8988T (cell line): Measurements from ENCODE around the gene NCOA1.
"Not testable (repeated sequence)": the region's sequence is repeated elsewhere in the genome, so short reads cannot be mapped to it uniquely, and the experiment has no call there.

Experiments used
- DNase-seq: peaks from one replicate; pipeline ENCODE4 v3.0.0; 2011

Gene NCOA1

GRCh38 chr2:24541621-24542020 lies 50.6 kb downstream of the NCOA1 start:
- no peak for DNase-seq

GRCh38 chr2:24542269-24542872 lies 51.3 kb downstream of the NCOA1 start:
- no peak for DNase-seq

- no peak for DNase-seq
These were observed 52.2 kb downstream of the NCOA1 start for GRCh38 chr2:24543252-24543651.

GRCh38 chr2:24544456-24545115 lies 53.5 kb downstream of the NCOA1 start:
- DNase-seq, result no peak

- DNase-seq, result no peak
These were observed 55.6 kb downstream of the NCOA1 start for GRCh38 chr2:24546669-24547068.

- no peak for DNase-seq
These were observed 57.0 kb downstream of the NCOA1 start for GRCh38 chr2:24548058-24548457.

GRCh38 chr2:24550301-24550700 lies 59.2 kb downstream of the NCOA1 start:
- not testable (repeated sequence) for DNase-seq

- DNase-seq, result no peak
These were observed 60.0 kb downstream of the NCOA1 start for GRCh38 chr2:24551016-24551415.

GRCh38 chr2:24552836-24553235 lies 61.8 kb downstream of the NCOA1 start:
- DNase-seq, result no peak

GRCh38 chr2:24558781-24559472 lies 67.9 kb downstream of the NCOA1 start:
- DNase-seq, result no peak

GRCh38 chr2:24559473-24560113 lies 68.5 kb downstream of the NCOA1 start:
- DNase-seq, result no peak

GRCh38 chr2:24565537-24565936 lies 74.5 kb downstream of the NCOA1 start:
- no peak for DNase-seq

- DNase-seq, result no peak
These were observed 75.2 kb downstream of the NCOA1 start for GRCh38 chr2:24566209-24566608.

- DNase-seq, result no peak
These were observed 75.6 kb downstream of the NCOA1 start for GRCh38 chr2:24566630-24567029.

GRCh38 chr2:24568551-24568950 lies 77.5 kb downstream of the NCOA1 start:
- DNase-seq, result no peak

GRCh38 chr2:24569565-24569964 lies 78.5 kb downstream of the NCOA1 start:
- not testable (repeated sequence) for DNase-seq

- DNase-seq, result no peak
These were observed 79.2 kb downstream of the NCOA1 start for GRCh38 chr2:24570225-24570624.

- no peak for DNase-seq
These were observed 80.9 kb downstream of the NCOA1 start for GRCh38 chr2:24571828-24572442.

- DNase-seq, result no peak
These were observed 85.1 kb downstream of the NCOA1 start for GRCh38 chr2:24576146-24576545.

GRCh38 chr2:24576617-24577016 lies 85.6 kb downstream of the NCOA1 start:
- DNase-seq, result no peak

GRCh38 chr2:24577481-24577880 lies 86.4 kb downstream of the NCOA1 start:
- DNase-seq, result no peak

- DNase-seq, result no peak
These were observed 88.2 kb downstream of the NCOA1 start for GRCh38 chr2:24579053-24579803.

GRCh38 chr2:24580561-24580960 lies 89.5 kb downstream of the NCOA1 start:
- DNase-seq, result no peak
